GM23338 (cell line): Measurements from ENCODE around the gene C11orf91.

Experiments used
- CREB1 ChIP-seq: fragments of 250-450 bp; sonication (Bioruptor Pico); IDR thresholded peaks from 2 replicates; pipeline ENCODE4 v1.5.0; 2020; ENCODE audit warnings: low read depth, mild to moderate bottlenecking, moderate library complexity
- EZH2 ChIP-seq: fragments of 200-600 bp; sonication (generic); IDR thresholded peaks from one replicate; pipeline ENCODE4 v1.8.0; 2017; ENCODE audit warnings: antibody characterized with exemption, mild to moderate bottlenecking, low read depth; ENCODE audit not compliant: unreplicated experiment
- EZH2phosphoT487 ChIP-seq: fragments of 200-600 bp; sonication (generic); IDR thresholded peaks from one replicate; pipeline ENCODE4 v1.8.1; 2018; ENCODE audit warnings: antibody characterized with exemption; ENCODE audit not compliant: unreplicated experiment
- NANOG ChIP-seq: IDR thresholded peaks from 2 replicates; pipeline ENCODE4 v1.6.1; 2016; ENCODE audit warnings: antibody characterized with exemption, borderline replicate concordance
- POLR2AphosphoS5 ChIP-seq: IDR thresholded peaks from 2 replicates; pipeline ENCODE4 v1.6.1; 2016; ENCODE audit warnings: antibody characterized with exemption, low read depth
- ZNF331 ChIP-seq: fragments of 250-450 bp; sonication (Bioruptor Pico); IDR thresholded peaks from 2 replicates; pipeline ENCODE4 v1.5.0; 2020; ENCODE audit warnings: low read depth, mild to moderate bottlenecking, moderate library complexity
- TF ChIP-seq, protein P1 (sequence below), 2 experiments: fragments of 200-600 bp in 1 of 2; sonication (generic) in 1 of 2; conservative IDR thresholded peaks; 2 replicates each; pipeline versions ENCODE4 v1.5.1 to v1.6.1; 2016 to 2017; ENCODE audit warnings: antibody characterized with exemption in 2 of 2, low read depth in 2 of 2, mild to moderate bottlenecking in 2 of 2, moderate library complexity in 1 of 2
- TF ChIP-seq, protein P2 (sequence below): IDR thresholded peaks from one replicate; pipeline ENCODE4 v1.6.1; 2018; ENCODE audit warnings: antibody characterized with exemption; ENCODE audit not compliant: unreplicated experiment

DNA sequence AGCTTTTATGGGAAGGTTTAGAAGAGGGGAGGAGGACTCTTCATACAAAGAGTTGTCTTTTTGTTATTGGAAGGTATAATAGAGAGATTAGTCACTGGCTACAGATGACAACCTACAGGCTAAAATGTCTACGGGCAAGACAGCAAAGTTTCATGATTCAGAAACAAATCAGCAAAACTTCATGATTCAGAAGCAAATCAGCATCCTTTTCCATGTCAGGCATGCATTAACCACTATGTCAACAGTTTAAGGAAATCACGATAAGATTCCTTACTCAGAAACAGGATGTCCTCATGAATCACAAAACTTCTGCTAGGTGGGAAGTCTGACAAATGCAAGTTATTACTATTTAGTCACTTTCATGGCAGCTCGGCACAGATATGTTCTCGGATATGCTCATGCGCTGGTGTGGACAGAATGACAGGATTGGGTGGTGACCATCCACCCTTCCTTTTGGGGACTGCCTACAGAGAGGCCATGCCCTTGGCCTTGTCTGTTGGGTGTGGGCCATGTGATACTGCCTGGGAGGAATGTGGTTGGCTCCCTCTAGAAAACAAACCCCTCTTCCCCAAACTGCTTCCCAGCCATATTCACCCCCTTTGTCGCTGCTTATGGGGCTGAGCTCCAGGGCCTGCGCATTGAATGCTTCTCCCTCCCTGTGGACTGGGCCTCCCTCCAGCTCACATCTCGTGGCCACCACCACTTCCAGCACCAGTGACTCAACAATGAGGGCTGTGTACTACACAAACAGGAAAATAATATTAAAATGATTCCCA is 10.1 kb downstream of the C11orf91 start:
- TF ChIP-seq POLR2AphosphoS5, result no peak
- TF ChIP-seq, protein P1, sequence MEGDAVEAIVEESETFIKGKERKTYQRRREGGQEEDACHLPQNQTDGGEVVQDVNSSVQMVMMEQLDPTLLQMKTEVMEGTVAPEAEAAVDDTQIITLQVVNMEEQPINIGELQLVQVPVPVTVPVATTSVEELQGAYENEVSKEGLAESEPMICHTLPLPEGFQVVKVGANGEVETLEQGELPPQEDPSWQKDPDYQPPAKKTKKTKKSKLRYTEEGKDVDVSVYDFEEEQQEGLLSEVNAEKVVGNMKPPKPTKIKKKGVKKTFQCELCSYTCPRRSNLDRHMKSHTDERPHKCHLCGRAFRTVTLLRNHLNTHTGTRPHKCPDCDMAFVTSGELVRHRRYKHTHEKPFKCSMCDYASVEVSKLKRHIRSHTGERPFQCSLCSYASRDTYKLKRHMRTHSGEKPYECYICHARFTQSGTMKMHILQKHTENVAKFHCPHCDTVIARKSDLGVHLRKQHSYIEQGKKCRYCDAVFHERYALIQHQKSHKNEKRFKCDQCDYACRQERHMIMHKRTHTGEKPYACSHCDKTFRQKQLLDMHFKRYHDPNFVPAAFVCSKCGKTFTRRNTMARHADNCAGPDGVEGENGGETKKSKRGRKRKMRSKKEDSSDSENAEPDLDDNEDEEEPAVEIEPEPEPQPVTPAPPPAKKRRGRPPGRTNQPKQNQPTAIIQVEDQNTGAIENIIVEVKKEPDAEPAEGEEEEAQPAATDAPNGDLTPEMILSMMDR (conservative IDR thresholded peaks at IDR 0.05; ENCODE audit: low read depth in 2 of 2), result no peak
- no peak for TF ChIP-seq ZNF331 (CRISPR knock-in tag)
- TF ChIP-seq, protein P2, sequence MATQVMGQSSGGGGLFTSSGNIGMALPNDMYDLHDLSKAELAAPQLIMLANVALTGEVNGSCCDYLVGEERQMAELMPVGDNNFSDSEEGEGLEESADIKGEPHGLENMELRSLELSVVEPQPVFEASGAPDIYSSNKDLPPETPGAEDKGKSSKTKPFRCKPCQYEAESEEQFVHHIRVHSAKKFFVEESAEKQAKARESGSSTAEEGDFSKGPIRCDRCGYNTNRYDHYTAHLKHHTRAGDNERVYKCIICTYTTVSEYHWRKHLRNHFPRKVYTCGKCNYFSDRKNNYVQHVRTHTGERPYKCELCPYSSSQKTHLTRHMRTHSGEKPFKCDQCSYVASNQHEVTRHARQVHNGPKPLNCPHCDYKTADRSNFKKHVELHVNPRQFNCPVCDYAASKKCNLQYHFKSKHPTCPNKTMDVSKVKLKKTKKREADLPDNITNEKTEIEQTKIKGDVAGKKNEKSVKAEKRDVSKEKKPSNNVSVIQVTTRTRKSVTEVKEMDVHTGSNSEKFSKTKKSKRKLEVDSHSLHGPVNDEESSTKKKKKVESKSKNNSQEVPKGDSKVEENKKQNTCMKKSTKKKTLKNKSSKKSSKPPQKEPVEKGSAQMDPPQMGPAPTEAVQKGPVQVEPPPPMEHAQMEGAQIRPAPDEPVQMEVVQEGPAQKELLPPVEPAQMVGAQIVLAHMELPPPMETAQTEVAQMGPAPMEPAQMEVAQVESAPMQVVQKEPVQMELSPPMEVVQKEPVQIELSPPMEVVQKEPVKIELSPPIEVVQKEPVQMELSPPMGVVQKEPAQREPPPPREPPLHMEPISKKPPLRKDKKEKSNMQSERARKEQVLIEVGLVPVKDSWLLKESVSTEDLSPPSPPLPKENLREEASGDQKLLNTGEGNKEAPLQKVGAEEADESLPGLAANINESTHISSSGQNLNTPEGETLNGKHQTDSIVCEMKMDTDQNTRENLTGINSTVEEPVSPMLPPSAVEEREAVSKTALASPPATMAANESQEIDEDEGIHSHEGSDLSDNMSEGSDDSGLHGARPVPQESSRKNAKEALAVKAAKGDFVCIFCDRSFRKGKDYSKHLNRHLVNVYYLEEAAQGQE, result no peak
- no peak for TF ChIP-seq NANOG
- TF ChIP-seq EZH2phosphoT487, result no peak
- TF ChIP-seq CREB1 (CRISPR knock-in tag), result no peak
- no peak for TF ChIP-seq EZH2
